SK-N-SH (cell line): ENCODE results near the gene ARHGAP5. TPM values are rescaled to one million over a fixed set of nuclear protein-coding genes. Genes with fewer than 3 reads are reported as not detected.

ENCODE experiments used
- CTCF ChIA-PET: fragments of 300-600, 350-600 bp; formaldehyde crosslinking; extraction: SDS; loops from one replicate; lab custom pipeline; 2021; lab: Yijun Ruan, JAX
- POLR2A ChIA-PET: fragments of 350-600 bp; sonication (Branson Sonifier 250); formaldehyde crosslinking; extraction: SDS; loops from one replicate; lab custom pipeline; 2020; ENCODE audit warnings: antibody characterized with exemption, inconsistent platforms; lab: Yijun Ruan, JAX
- DNase-seq: peaks from one replicate; pipeline ENCODE4 v3.0.0; 2012
- H2AFZ ChIP-seq: fragments of 200-600 bp; sonication (generic); 2 replicates; pipeline ENCODE4 v1.8.1; 2016; ENCODE audit warnings: antibody characterized with exemption, mild to moderate bottlenecking, low read depth
- H3F3A ChIP-seq: fragments of 200-600 bp; sonication (generic); replicated peaks from 2 replicates; pipeline ENCODE3; 2016; ENCODE audit warnings: antibody characterized with exemption, mild to moderate bottlenecking; ENCODE audit not compliant: insufficient read depth
- H3K27ac ChIP-seq, 2 experiments: fragments of 200-500 bp in 1 of 2; fragments of 200-600 bp in 1 of 2; sonication (Bioruptor generic) in 1 of 2; sonication (generic), shearing (Covaris generic) in 1 of 2; 2 replicates each; pipeline versions ENCODE4 v1.5.1 to v1.6.1; 2014 to 2016; ENCODE audit warnings: low read depth in 2 of 2, inconsistent platforms in 1 of 2, low read length in 1 of 2, mild to moderate bottlenecking in 1 of 2, mixed read lengths in 1 of 2
- H3K27me3 ChIP-seq: fragments of 200-600 bp; sonication (generic), shearing (Covaris generic); 2 replicates; pipeline ENCODE4 v1.6.1; 2016; ENCODE audit warnings: mixed run types; ENCODE audit not compliant: insufficient read depth
- H3K36me3 ChIP-seq, 2 experiments: fragments of 200-500 bp in 1 of 2; fragments of 200-600 bp in 1 of 2; sonication (Bioruptor generic) in 1 of 2; sonication (generic) in 1 of 2; replicated peaks in 1 of 2; 2 replicates each; pipeline versions ENCODE3 to v1.5.1; 2014 to 2016; ENCODE audit warnings: low read length in 1 of 2, mild to moderate bottlenecking in 1 of 2; ENCODE audit not compliant: insufficient read depth in 2 of 2, control insufficient read depth in 1 of 2
- H3K4me1 ChIP-seq, 2 experiments: fragments of 200-500 bp in 1 of 2; fragments of 200-600 bp in 1 of 2; sonication (Bioruptor generic) in 1 of 2; sonication (generic), shearing (Covaris generic) in 1 of 2; 2 replicates each; pipeline versions ENCODE4 v1.5.1 to v1.6.1; 2014 to 2016; ENCODE audit warnings: low read depth in 1 of 2, low read length in 1 of 2, mixed run types in 1 of 2; ENCODE audit not compliant: insufficient read depth in 2 of 2, control insufficient read depth in 1 of 2
- H3K4me2 ChIP-seq: fragments of 200-600 bp; sonication (generic), shearing (Covaris generic); 2 replicates; pipeline ENCODE4 v1.6.1; 2017; ENCODE audit warnings: mixed run types
- H3K4me3 ChIP-seq, 2 experiments: fragments of 200-500 bp in 1 of 2; fragments of 200-600 bp in 1 of 2; sonication (Bioruptor generic) in 1 of 2; sonication (generic), shearing (Covaris generic) in 1 of 2; 2 replicates each; pipeline versions ENCODE4 v1.5.1 to v1.8.1; 2014 to 2016; ENCODE audit warnings: low read depth in 2 of 2, inconsistent platforms in 1 of 2, low read length in 1 of 2, mild to moderate bottlenecking in 1 of 2, mixed read lengths in 1 of 2, moderate library complexity in 1 of 2
- H3K79me2 ChIP-seq: fragments of 200-600 bp; sonication (generic); 2 replicates; pipeline ENCODE4 v1.8.1; 2017; ENCODE audit warnings: mild to moderate bottlenecking; ENCODE audit not compliant: insufficient read depth
- H3K9ac ChIP-seq: fragments of 200-600 bp; sonication (generic); 2 replicates; pipeline ENCODE4 v1.6.1; 2017; ENCODE audit warnings: mixed run types
- H3K9me2 ChIP-seq: fragments of 200-600 bp; sonication (generic); 2 replicates; pipeline ENCODE4 v1.6.1; 2017; ENCODE audit warnings: mixed run types
- H3K9me3 ChIP-seq: fragments of 200-600 bp; sonication (generic); 2 replicates; pipeline ENCODE4 v1.6.1; 2017; ENCODE audit warnings: mixed run types, mild to moderate bottlenecking, moderate library complexity
- H4K20me1 ChIP-seq: fragments of 200-600 bp; sonication (generic); 2 replicates; pipeline ENCODE4 v1.6.1; 2017; ENCODE audit warnings: mild to moderate bottlenecking, mixed run types; ENCODE audit not compliant: insufficient read depth
- CHD2 ChIP-seq: fragments of 150-350 bp; IDR thresholded peaks from 2 replicates; pipeline ENCODE4 v1.6.1; 2018; ENCODE audit warnings: low read length; ENCODE audit not compliant: partially characterized antibody
- ELF1 ChIP-seq: IDR thresholded peaks from 2 replicates; pipeline ENCODE4 v1.4.0; 2012
- EP300 ChIP-seq, 2 experiments: IDR thresholded peaks; 2 replicates each; pipeline versions ENCODE4 v1.4.0 to v1.6.1; 2012; ENCODE audit warnings: borderline replicate concordance in 1 of 2, low read depth in 1 of 2, low read length in 1 of 2
- EZH2phosphoT487 ChIP-seq: fragments of 200-600 bp; sonication (generic); IDR thresholded peaks from 2 replicates; pipeline ENCODE4 v1.6.1; 2017; ENCODE audit warnings: low read depth, mixed run types, mild to moderate bottlenecking, antibody characterized with exemption, moderate library complexity, borderline replicate concordance
- NFIC ChIP-seq: IDR thresholded peaks from 2 replicates; pipeline ENCODE4 v1.4.0; 2012; ENCODE audit warnings: borderline replicate concordance
- RCOR1 ChIP-seq: fragments of 150-350 bp; IDR thresholded peaks from 2 replicates; pipeline ENCODE4 v1.6.1; 2017; ENCODE audit warnings: antibody characterized with exemption, low read length
- TCF12 ChIP-seq: IDR thresholded peaks from 2 replicates; pipeline ENCODE4 v1.4.0; 2012
- YY1 ChIP-seq: IDR thresholded peaks from 2 replicates; pipeline ENCODE4 v1.4.0; 2012; ENCODE audit warnings: low read depth, mild to moderate bottlenecking
- WGBS: methylation state at CpG from one replicate; pipeline ENCODE4 v1.1.6; 2017; ENCODE audit warnings: low lambda C conversion rate; 5-methylcytosine and 5-hydroxymethylcytosine counted together
- polyA plus RNA-seq, 3 experiments: library from polyadenylated mRNA; depleted of rRNA; stranded (reverse); fragments of >200 nt; gene quantifications; 2 replicates each; pipeline ENCODE4 v1.2.3, GENCODE V29; 2012
- TF ChIP-seq, protein P1 (sequence below): IDR thresholded peaks from 2 replicates; pipeline ENCODE4 v1.6.1; 2012; ENCODE audit warnings: mild to moderate bottlenecking, low read depth, low read length, moderate library complexity
- TF ChIP-seq, protein P2 (sequence below): fragments of 150-350 bp; IDR thresholded peaks from 2 replicates; pipeline ENCODE4 v1.6.1; 2016; ENCODE audit warnings: mild to moderate bottlenecking, low read depth, low read length
- TF ChIP-seq, protein P3 (sequence below): IDR thresholded peaks from 2 replicates; pipeline ENCODE4 v1.4.0; 2012; ENCODE audit warnings: low read depth
- TF ChIP-seq, protein P4 (sequence below): IDR thresholded peaks from 2 replicates; pipeline ENCODE4 v1.4.0; 2012; ENCODE audit warnings: low read depth, borderline replicate concordance
- TF ChIP-seq, protein P5 (sequence below): fragments of 200-600 bp; sonication (generic); IDR thresholded peaks from 2 replicates; pipeline ENCODE4 v1.6.1; 2017; ENCODE audit warnings: antibody characterized with exemption, mild to moderate bottlenecking, moderate library complexity

Gene ARHGAP5
- polyA plus RNA-seq, 1 of the 3 experiments (the other 2 are of a cell fraction), result 7.2 TPM

DNA sequence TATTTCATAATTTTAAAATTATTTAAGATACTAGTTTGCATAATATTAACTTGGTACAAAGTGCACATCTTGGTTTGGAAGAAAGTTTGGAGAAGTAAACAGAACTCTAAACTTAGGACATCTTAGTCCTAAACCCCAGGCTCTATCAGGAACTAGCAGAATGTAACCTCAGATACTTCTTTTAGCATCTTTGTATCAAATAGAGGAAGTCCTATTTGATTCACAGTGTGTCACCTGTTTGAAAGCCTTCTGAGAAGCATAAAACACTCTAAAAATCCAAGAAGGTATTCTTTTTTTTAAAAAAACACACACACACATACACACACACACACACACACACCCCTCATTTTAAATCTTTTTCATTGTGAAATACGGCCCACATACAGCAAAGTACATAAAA is 112.7 kb downstream of the ARHGAP5 start:
- TF ChIP-seq TCF12 (no peak), EZH2phosphoT487 (no peak), CHD2 (no peak), YY1 (no peak), RCOR1 (no peak), ELF1 (no peak)
- TF ChIP-seq, protein P1, sequence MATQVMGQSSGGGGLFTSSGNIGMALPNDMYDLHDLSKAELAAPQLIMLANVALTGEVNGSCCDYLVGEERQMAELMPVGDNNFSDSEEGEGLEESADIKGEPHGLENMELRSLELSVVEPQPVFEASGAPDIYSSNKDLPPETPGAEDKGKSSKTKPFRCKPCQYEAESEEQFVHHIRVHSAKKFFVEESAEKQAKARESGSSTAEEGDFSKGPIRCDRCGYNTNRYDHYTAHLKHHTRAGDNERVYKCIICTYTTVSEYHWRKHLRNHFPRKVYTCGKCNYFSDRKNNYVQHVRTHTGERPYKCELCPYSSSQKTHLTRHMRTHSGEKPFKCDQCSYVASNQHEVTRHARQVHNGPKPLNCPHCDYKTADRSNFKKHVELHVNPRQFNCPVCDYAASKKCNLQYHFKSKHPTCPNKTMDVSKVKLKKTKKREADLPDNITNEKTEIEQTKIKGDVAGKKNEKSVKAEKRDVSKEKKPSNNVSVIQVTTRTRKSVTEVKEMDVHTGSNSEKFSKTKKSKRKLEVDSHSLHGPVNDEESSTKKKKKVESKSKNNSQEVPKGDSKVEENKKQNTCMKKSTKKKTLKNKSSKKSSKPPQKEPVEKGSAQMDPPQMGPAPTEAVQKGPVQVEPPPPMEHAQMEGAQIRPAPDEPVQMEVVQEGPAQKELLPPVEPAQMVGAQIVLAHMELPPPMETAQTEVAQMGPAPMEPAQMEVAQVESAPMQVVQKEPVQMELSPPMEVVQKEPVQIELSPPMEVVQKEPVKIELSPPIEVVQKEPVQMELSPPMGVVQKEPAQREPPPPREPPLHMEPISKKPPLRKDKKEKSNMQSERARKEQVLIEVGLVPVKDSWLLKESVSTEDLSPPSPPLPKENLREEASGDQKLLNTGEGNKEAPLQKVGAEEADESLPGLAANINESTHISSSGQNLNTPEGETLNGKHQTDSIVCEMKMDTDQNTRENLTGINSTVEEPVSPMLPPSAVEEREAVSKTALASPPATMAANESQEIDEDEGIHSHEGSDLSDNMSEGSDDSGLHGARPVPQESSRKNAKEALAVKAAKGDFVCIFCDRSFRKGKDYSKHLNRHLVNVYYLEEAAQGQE, result no peak
- TF ChIP-seq, protein P2, sequence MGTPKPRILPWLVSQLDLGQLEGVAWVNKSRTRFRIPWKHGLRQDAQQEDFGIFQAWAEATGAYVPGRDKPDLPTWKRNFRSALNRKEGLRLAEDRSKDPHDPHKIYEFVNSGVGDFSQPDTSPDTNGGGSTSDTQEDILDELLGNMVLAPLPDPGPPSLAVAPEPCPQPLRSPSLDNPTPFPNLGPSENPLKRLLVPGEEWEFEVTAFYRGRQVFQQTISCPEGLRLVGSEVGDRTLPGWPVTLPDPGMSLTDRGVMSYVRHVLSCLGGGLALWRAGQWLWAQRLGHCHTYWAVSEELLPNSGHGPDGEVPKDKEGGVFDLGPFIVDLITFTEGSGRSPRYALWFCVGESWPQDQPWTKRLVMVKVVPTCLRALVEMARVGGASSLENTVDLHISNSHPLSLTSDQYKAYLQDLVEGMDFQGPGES, result no peak
- TF ChIP-seq, protein P3, sequence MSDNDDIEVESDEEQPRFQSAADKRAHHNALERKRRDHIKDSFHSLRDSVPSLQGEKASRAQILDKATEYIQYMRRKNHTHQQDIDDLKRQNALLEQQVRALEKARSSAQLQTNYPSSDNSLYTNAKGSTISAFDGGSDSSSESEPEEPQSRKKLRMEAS, result no peak
- H3K9me2 ChIP-seq, result no peaks in the 10 kb centered on the region
- no peaks in the 10 kb centered on the region for H3K79me2 ChIP-seq
- no peak for DNase-seq
- no peak overlapping the region for H2AFZ ChIP-seq
- no peaks in the 10 kb centered on the region for H4K20me1 ChIP-seq
- H3K4me2 ChIP-seq, result no peak overlapping the region
- H3K9me3 ChIP-seq, result no peaks in the 10 kb centered on the region
- H3K4me3 ChIP-seq, result no peak overlapping the region
- CTCF ChIA-PET, result no interaction called here
- no peaks in the 10 kb centered on the region for H3F3A ChIP-seq
- 75% methylated on average over 1 of the region's 1 CpG for WGBS
- H3K9ac ChIP-seq, result no peak overlapping the region
- no peaks in the 10 kb centered on the region for H3K27me3 ChIP-seq
- H3K36me3 ChIP-seq, result no peaks in the 10 kb centered on the region
- H3K4me1 ChIP-seq, result peaks cover 0 to 4% of the 10 kb centered on the region in 2 experiments; a peak in 2 of 4 replicates
- no peak overlapping the region for H3K27ac ChIP-seq
- POLR2A ChIA-PET, result no interaction called here

DNA sequence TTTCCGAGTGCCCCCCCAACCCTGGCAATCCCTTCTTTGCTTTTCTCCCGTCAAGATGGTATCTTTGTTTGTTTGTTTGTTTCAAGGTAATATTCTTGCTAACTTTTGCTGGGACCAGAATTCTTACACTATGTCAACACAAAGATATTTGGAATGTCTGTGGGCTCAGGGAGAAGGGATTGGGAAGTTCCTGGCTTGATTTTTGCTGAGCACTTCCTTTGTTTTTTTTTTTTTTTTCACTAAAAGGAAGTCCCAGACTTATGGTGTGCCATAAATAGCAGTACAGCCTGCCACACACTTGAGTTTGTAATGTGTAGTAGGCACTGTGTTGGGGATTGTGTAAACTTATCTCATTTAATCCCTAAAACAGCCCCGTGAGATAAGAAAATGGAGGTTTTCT is 113.6 kb downstream of the ARHGAP5 start:
- no peak overlapping the region for H3K4me2 ChIP-seq
- H3K36me3 ChIP-seq, result no peaks in the 10 kb centered on the region
- H3K27ac ChIP-seq, result no peak overlapping the region
- no peaks in the 10 kb centered on the region for H3K9me3 ChIP-seq
- H3K4me3 ChIP-seq, result no peak overlapping the region
- no peak overlapping the region for H2AFZ ChIP-seq
- TF ChIP-seq, protein P3, result no peak
- no peak for TF ChIP-seq NFIC
- no peak for TF ChIP-seq EP300 (IDR thresholded peaks at IDR 0.05; ENCODE audit: borderline replicate concordance in 1 of 2, low read depth in 1 of 2, low read length in 1 of 2)
- TF ChIP-seq, protein P4, sequence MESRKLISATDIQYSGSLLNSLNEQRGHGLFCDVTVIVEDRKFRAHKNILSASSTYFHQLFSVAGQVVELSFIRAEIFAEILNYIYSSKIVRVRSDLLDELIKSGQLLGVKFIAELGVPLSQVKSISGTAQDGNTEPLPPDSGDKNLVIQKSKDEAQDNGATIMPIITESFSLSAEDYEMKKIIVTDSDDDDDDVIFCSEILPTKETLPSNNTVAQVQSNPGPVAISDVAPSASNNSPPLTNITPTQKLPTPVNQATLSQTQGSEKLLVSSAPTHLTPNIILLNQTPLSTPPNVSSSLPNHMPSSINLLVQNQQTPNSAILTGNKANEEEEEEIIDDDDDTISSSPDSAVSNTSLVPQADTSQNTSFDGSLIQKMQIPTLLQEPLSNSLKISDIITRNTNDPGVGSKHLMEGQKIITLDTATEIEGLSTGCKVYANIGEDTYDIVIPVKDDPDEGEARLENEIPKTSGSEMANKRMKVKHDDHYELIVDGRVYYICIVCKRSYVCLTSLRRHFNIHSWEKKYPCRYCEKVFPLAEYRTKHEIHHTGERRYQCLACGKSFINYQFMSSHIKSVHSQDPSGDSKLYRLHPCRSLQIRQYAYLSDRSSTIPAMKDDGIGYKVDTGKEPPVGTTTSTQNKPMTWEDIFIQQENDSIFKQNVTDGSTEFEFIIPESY, result no peak
- TF ChIP-seq YY1, result no peak
- no peak for TF ChIP-seq EZH2phosphoT487
- TF ChIP-seq, protein P5, sequence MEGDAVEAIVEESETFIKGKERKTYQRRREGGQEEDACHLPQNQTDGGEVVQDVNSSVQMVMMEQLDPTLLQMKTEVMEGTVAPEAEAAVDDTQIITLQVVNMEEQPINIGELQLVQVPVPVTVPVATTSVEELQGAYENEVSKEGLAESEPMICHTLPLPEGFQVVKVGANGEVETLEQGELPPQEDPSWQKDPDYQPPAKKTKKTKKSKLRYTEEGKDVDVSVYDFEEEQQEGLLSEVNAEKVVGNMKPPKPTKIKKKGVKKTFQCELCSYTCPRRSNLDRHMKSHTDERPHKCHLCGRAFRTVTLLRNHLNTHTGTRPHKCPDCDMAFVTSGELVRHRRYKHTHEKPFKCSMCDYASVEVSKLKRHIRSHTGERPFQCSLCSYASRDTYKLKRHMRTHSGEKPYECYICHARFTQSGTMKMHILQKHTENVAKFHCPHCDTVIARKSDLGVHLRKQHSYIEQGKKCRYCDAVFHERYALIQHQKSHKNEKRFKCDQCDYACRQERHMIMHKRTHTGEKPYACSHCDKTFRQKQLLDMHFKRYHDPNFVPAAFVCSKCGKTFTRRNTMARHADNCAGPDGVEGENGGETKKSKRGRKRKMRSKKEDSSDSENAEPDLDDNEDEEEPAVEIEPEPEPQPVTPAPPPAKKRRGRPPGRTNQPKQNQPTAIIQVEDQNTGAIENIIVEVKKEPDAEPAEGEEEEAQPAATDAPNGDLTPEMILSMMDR, result no peak
- no peaks in the 10 kb centered on the region for H3K27me3 ChIP-seq
- peaks cover 0 to 4% of the 10 kb centered on the region in 2 experiments; a peak in 2 of 4 replicates for H3K4me1 ChIP-seq
- H4K20me1 ChIP-seq, result no peaks in the 10 kb centered on the region
- ChIA-PET POLR2A (no interaction called here), CTCF (no interaction called here)
- WGBS, result 74% methylated on average over 3 of the region's 3 CpGs
- H3F3A ChIP-seq, result no peaks in the 10 kb centered on the region
- no peaks in the 10 kb centered on the region for H3K9me2 ChIP-seq
- DNase-seq, result no peak
- H3K79me2 ChIP-seq, result no peaks in the 10 kb centered on the region
- H3K9ac ChIP-seq, result no peak overlapping the region
